ENCODE results near the gene KRTAP20-2.

KRTAP20-2 gene

GRCh38 chr21:30676737-30677136, 41.7 kb downstream of the KRTAP20-2 start:
- DNase-seq: no peak

- DNase-seq: no peak
Measured at GRCh38 chr21:30680586-30680985, 45.6 kb downstream of the KRTAP20-2 start.

DNA sequence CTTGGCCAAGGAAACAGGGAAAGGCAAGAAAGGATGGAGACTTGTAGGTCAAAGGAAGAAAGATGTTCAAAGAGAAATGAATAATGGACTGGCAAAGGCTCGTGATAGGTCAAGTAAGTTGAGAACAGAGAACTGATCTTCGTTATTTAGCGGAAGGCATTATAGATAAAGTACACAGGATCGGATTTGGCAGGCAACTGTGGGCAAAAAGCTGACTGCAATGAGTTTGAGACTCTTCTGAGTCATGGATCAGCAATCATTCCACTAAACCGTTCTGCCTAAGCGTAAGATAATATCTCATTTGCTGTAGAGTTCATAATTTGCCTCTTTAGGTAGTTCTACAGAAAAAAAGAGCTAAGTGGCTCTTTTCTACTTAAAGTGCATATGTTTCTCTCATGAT, 49.5 kb downstream of the KRTAP20-2 start:
- DNase-seq: no peak
